B cell (primary cell): ENCODE measurements around the gene WT1. TPM values are rescaled to one million over a fixed set of nuclear protein-coding genes. Genes with fewer than 3 reads are reported as not detected.

Experiments
- ATAC-seq: fragments of 200-7000 bp; cut with Tn5 transposase; one replicate; pipeline ENCODE4 v1.10.0; 2021; ENCODE audit warnings: low read depth, mild to moderate bottlenecking, moderate number of reproducible peaks, moderate library complexity
- CTCF ChIA-PET: fragments of 350-600 bp; sonication (Branson Sonifier 250); formaldehyde crosslinking; loops from one replicate; lab custom pipeline; 2021; ENCODE audit warnings: antibody characterized with exemption, inconsistent platforms; lab: Charles Lee
- POLR2A ChIA-PET: fragments of 350-600 bp; sonication (Branson Sonifier 250); formaldehyde crosslinking; loops from one replicate; lab custom pipeline; 2021; ENCODE audit warnings: antibody characterized with exemption; lab: Charles Lee
- DNase-seq: peaks from one replicate; pipeline ENCODE4 v3.0.0; 2013
- H2AFZ ChIP-seq: 2 replicates; pipeline ENCODE4 v1.6.1; 2012; ENCODE audit warnings: mild to moderate bottlenecking, low read depth, low read length; ENCODE audit not compliant: insufficient read depth, poor library complexity, severe bottlenecking
- H3K27ac ChIP-seq, 2 donors: 1 replicate in 1 of 2; 2 replicates in 1 of 2; pipeline ENCODE4 v1.5.1; 2012 to 2013; ENCODE audit warnings: low read length in 2 of 2, mild to moderate bottlenecking in 2 of 2, moderate library complexity in 1 of 2
- H3K27me3 ChIP-seq, 4 experiments: fragments of 200-600 bp in 1 of 4; sonication (generic) in 1 of 4; replicated peaks in 1 of 4; 1 replicate in 2 of 4; 2 replicates in 2 of 4; pipeline versions ENCODE4 v1.6.1 to v1.7.0; 2013 to 2016; ENCODE audit warnings: low read length in 3 of 4, mild to moderate bottlenecking in 2 of 4, mixed read lengths in 1 of 4, moderate library complexity in 1 of 4; ENCODE audit not compliant: insufficient read depth in 4 of 4, control insufficient read depth in 3 of 4; ENCODE audit errors: control extremely low read depth in 1 of 4
- H3K36me3 ChIP-seq, 2 experiments: replicated peaks in 1 of 2; 1 replicate in 1 of 2; 2 replicates in 1 of 2; pipeline versions ENCODE4 v1.6.1 to v1.7.1; 2013; ENCODE audit warnings: low read length in 1 of 2; ENCODE audit not compliant: insufficient read depth in 2 of 2, control insufficient read depth in 1 of 2; ENCODE audit errors: control extremely low read depth in 1 of 2, extremely low read depth in 1 of 2
- H3K4me1 ChIP-seq, 2 donors: fragments of 200-600 bp in 1 of 2; sonication (generic) in 1 of 2; 1 replicate in 1 of 2; 2 replicates in 1 of 2; pipeline versions ENCODE4 v1.5.1 to v1.6.1; 2013 to 2017; ENCODE audit warnings: low read length in 2 of 2; ENCODE audit not compliant: control insufficient read depth in 2 of 2, insufficient read depth in 2 of 2
- H3K4me2 ChIP-seq: replicated peaks from 2 replicates; pipeline ENCODE3; 2012; ENCODE audit warnings: mild to moderate bottlenecking, low read depth, low read length; ENCODE audit not compliant: poor library complexity, severe bottlenecking
- H3K4me3 ChIP-seq, 5 experiments: fragments of 200-600 bp in 1 of 5; sonication (generic) in 1 of 5; 1 replicate in 3 of 5; 2 replicates in 2 of 5; pipeline versions ENCODE4 v1.5.1 to v1.7.0; 2011 to 2016; ENCODE audit warnings: low read length in 4 of 5, mild to moderate bottlenecking in 4 of 5, low read depth in 2 of 5, control low read depth in 1 of 5, moderate library complexity in 1 of 5; ENCODE audit not compliant: insufficient read depth in 1 of 5; ENCODE audit errors: control extremely low read depth in 1 of 5, extremely low read depth in 1 of 5
- H3K79me2 ChIP-seq: fragments of 200-600 bp; sonication (generic); one replicate; pipeline ENCODE4 v1.6.0; 2016; ENCODE audit warnings: low read length; ENCODE audit not compliant: control insufficient read depth, insufficient read depth
- H3K9ac ChIP-seq: fragments of 200-600 bp; sonication (generic); 2 replicates; pipeline ENCODE4 v1.6.1; 2017; ENCODE audit warnings: mild to moderate bottlenecking, low read length, moderate library complexity
- H3K9me3 ChIP-seq, 3 donors: one replicate each; pipeline versions ENCODE4 v1.6.1 to v1.7.1; 2013; ENCODE audit warnings: low read length in 2 of 3; ENCODE audit not compliant: control insufficient read depth in 2 of 3, insufficient read depth in 1 of 3; ENCODE audit errors: control extremely low read depth in 1 of 3
- H4K20me1 ChIP-seq: 2 replicates; pipeline ENCODE4 v1.6.0; 2012; ENCODE audit warnings: mild to moderate bottlenecking, low read length; ENCODE audit not compliant: insufficient read depth, control insufficient read depth, poor library complexity, severe bottlenecking
- H3K27ac Mint-ChIP-seq: one replicate; pipeline ENCODE4 v1.8.0; 2021; ENCODE audit warnings: mixed read lengths
- H3K27me3 Mint-ChIP-seq: one replicate; pipeline ENCODE4 v1.8.0; 2021; ENCODE audit warnings: mixed read lengths
- H3K4me1 Mint-ChIP-seq: one replicate; pipeline ENCODE4 v1.8.0; 2021; ENCODE audit warnings: mixed read lengths
- H3K4me3 Mint-ChIP-seq: one replicate; pipeline ENCODE4 v1.8.0; 2021; ENCODE audit warnings: mixed read lengths
- H3K9me3 Mint-ChIP-seq: one replicate; pipeline ENCODE4 v1.8.0; 2022; ENCODE audit warnings: mixed read lengths; ENCODE audit not compliant: insufficient read depth
- EZH2 ChIP-seq: IDR thresholded peaks from 2 replicates; pipeline ENCODE4 v1.6.1; 2012; ENCODE audit warnings: borderline replicate concordance, low read depth, mild to moderate bottlenecking, moderate library complexity, low read length; ENCODE audit not compliant: insufficient read depth, poor library complexity, severe bottlenecking
- WGBS: methylation state at CpG from one replicate; pipeline ENCODE4 v1.1.5; 2013; ENCODE audit warnings: missing lambda C conversion rate; ENCODE audit not compliant: insufficient coverage; 5-methylcytosine and 5-hydroxymethylcytosine counted together
- intact Hi-C: fragments of 100-400 bp; cut with micrococcal nuclease; formaldehyde crosslinking; loops from one replicate; pipeline ENCODE4 v1.10.0; 2022
- polyA plus RNA-seq: library from polyadenylated mRNA; depleted of rRNA; stranded (reverse); fragments of >200 nt; gene quantifications from 2 replicates; pipeline ENCODE4 v1.2.3, GENCODE V29; 2012
- total RNA-seq, 2 donors: library from RNA; stranded (reverse); fragments of 120-200 nt in 1 of 2; gene quantifications; 1 replicate in 1 of 2; 2 replicates in 1 of 2; pipeline versions ENCODE4 v1.2.3 to v1.2.4, GENCODE V29; 2013 to 2022
- TF ChIP-seq, protein P1 (sequence below): fragments of 200-600 bp; IDR thresholded peaks from one replicate; pipeline ENCODE4 v1.8.0; 2022; ENCODE audit warnings: antibody characterized with exemption, mild to moderate bottlenecking

The WT1 gene
- total and polyA plus RNA-seq, 2 donors (not counting 1 experiment from before 2014, with no cell fraction given) = not detected

DNA sequence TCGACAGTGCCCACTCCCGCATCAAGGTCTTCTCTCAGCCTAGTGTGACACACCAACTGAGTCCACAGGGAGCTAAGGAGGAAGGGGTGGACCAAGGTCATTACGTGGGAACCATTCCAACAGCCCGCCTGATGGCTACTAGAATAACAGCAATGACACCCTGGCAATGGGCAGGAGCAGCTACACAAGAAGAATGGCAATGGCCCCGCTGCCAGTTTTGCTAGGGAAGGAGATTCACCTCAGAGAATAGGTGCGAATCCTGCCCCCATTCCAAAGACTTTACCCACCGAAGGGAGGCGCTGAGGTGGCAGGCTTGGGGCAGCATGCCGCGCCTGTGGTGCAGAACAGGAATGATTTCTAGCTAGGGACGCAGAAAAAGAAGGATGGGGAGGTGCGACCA lies 9.1 kb downstream of the WT1 start:
- H3K9me3 ChIP-seq = peaks cover 0 to 27% (median 0%) of the 10 kb centered on the region in 3 donors
- peaks cover 0 to 55% (median 23%) of the 10 kb centered on the region in 4 experiments for H3K27me3 ChIP-seq
- H4K20me1 ChIP-seq = no peaks in the 10 kb centered on the region
- H3K4me2 ChIP-seq = no peak overlapping the region
- H3K4me1 Mint-ChIP-seq = no peaks in the 10 kb centered on the region
- no peak overlapping the region for H3K27ac ChIP-seq
- no peak for TF ChIP-seq EZH2
- TF ChIP-seq, protein P1, sequence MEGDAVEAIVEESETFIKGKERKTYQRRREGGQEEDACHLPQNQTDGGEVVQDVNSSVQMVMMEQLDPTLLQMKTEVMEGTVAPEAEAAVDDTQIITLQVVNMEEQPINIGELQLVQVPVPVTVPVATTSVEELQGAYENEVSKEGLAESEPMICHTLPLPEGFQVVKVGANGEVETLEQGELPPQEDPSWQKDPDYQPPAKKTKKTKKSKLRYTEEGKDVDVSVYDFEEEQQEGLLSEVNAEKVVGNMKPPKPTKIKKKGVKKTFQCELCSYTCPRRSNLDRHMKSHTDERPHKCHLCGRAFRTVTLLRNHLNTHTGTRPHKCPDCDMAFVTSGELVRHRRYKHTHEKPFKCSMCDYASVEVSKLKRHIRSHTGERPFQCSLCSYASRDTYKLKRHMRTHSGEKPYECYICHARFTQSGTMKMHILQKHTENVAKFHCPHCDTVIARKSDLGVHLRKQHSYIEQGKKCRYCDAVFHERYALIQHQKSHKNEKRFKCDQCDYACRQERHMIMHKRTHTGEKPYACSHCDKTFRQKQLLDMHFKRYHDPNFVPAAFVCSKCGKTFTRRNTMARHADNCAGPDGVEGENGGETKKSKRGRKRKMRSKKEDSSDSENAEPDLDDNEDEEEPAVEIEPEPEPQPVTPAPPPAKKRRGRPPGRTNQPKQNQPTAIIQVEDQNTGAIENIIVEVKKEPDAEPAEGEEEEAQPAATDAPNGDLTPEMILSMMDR = no peak
- H3K27me3 Mint-ChIP-seq = peaks cover 61% of the 10 kb centered on the region
- ATAC-seq = no peak
- 81% methylated on average over 8 of the region's 12 CpGs for WGBS
- H3K36me3 ChIP-seq = no peaks in the 10 kb centered on the region
- intact Hi-C loops = no loop called here
- DNase-seq = no peak
- H3K27ac Mint-ChIP-seq = no peak overlapping the region
- H3K9ac ChIP-seq = no peak overlapping the region
- ChIA-PET POLR2A (no interaction called here), CTCF (no interaction called here)
- no peak overlapping the region for H3K4me3 Mint-ChIP-seq
- H3K4me3 ChIP-seq = no peak overlapping the region
- H2AFZ ChIP-seq = no peak overlapping the region
- H3K79me2 ChIP-seq = no peaks in the 10 kb centered on the region
- no peaks in the 10 kb centered on the region for H3K4me1 ChIP-seq
- H3K9me3 Mint-ChIP-seq = no peaks in the 10 kb centered on the region

DNA sequence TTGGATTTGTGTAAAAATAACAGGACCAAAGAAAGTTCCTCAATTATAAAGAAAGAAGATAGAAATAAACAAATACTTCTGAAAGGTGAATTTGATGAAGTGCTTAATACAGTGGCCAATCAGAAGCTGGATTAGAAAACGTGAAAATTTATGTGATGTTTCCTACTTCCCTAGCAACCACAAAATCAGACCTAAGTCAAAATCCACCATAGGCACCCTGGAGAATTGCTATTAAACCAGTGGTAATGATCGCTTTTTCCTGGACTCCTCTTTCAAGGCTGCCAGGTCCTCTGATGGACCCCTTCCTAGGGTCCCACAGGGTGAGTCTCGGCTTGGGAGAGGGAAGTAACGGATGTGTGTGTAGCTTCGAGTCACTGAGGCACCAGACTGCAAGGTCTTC lies 9.6 kb downstream of the WT1 start:
- H3K27ac Mint-ChIP-seq = no peak overlapping the region
- Histone ChIP-seq H3K9me3 (peaks cover 0 to 23% (median 0%) of the 10 kb centered on the region in 3 donors), H3K4me2 (no peak overlapping the region), H3K79me2 (no peaks in the 10 kb centered on the region), H3K4me1 (no peaks in the 10 kb centered on the region), H3K4me3 (no peak overlapping the region), H3K27me3 (peaks cover 0 to 53% (median 22%) of the 10 kb centered on the region in 4 experiments), H3K9ac (no peak overlapping the region), H3K27ac (no peak overlapping the region), H3K36me3 (no peaks in the 10 kb centered on the region), H2AFZ (no peak overlapping the region), H4K20me1 (no peaks in the 10 kb centered on the region)
- no peak overlapping the region for H3K4me3 Mint-ChIP-seq
- ATAC-seq (no peak), DNase-seq (no peak)
- ChIA-PET CTCF (no interaction called here), POLR2A (no interaction called here)
- H3K4me1 Mint-ChIP-seq = peaks cover 4% of the 10 kb centered on the region
- TF ChIP-seq, protein P1 = no peak
- no peak for TF ChIP-seq EZH2
- WGBS = no CpG with 5 or more reads among the region's 5 CpGs
- no peaks in the 10 kb centered on the region for H3K9me3 Mint-ChIP-seq
- intact Hi-C loops = no loop called here
- peaks cover 63% of the 10 kb centered on the region for H3K27me3 Mint-ChIP-seq
